ENCODE measurements around the gene SAC3D1.

- no peak for TF ChIP-seq GATA3 (IDR thresholded peaks at IDR 0.05; ENCODE audit: low read depth, low read length)
- TF ChIP-seq GATA2 (IDR thresholded peaks at IDR 0.05; ENCODE audit: low read depth, low read length) = no peak
Measured at GRCh38 chr11:65058012-65058411, 17.0 kb downstream of the SAC3D1 start.

Measured in SH-SY5Y (cell line).